Right ventricle myocardium superior (tissue), 1 donor: ENCODE results near the gene SYCP2L. TPM values are rescaled to one million over a fixed set of nuclear protein-coding genes. Genes with fewer than 3 reads are reported as not detected.
"Not testable (repeated sequence)": the region's sequence is repeated elsewhere in the genome, so short reads cannot be mapped to it uniquely, and the experiment has no call there.

Experiments
- ATAC-seq: fragments of 200-7000 bp; cut with Tn5 transposase; one replicate; pipeline ENCODE4 v1.9.1; 2020; ENCODE audit warnings: mild to moderate bottlenecking; ENCODE audit not compliant: poor library complexity
- DNase-seq: peaks from one replicate; pipeline ENCODE4 v3.0.0-alpha.2; 2020
- intact Hi-C: fragments of 100-400 bp; cut with DNase I; formaldehyde crosslinking; loops from one replicate; pipeline ENCODE4 v1.11.2; 2022
- total RNA-seq: library from RNA; stranded (reverse); fragmentation: NEBNext Ultra II Directional; extraction: Animal tissue kit (Norgen Biotek cat#: 25700); gene quantifications from one replicate; pipeline ENCODE4 v1.2.1, GENCODE V29; 2021
- donor health status: DM: no; HTN: yes; CAD: no; lungs with severe emphysema.

The SYCP2L gene
- total RNA-seq, 1 donor from 2014 or later = 0.75 TPM

- no peak for DNase-seq
- intact Hi-C loops = no loop called here
- ATAC-seq = no peak
These were observed 12.6 kb upstream of the SYCP2L start for GRCh38 chr6:10874207-10874606.

GRCh38 chr6:10875026-10875425, 11.8 kb upstream of the SYCP2L start:
- ATAC-seq = no peak
- intact Hi-C loops = no loop called here
- no peak for DNase-seq

- DNase-seq = no peak
- intact Hi-C loops = no loop called here
- no peak for ATAC-seq
These were observed 9.8 kb upstream of the SYCP2L start for GRCh38 chr6:10877012-10877411.

GRCh38 chr6:10877871-10878270, 9.0 kb upstream of the SYCP2L start:
- intact Hi-C loops = no loop called here
- ATAC-seq (no peak), DNase-seq (no peak)

DNA sequence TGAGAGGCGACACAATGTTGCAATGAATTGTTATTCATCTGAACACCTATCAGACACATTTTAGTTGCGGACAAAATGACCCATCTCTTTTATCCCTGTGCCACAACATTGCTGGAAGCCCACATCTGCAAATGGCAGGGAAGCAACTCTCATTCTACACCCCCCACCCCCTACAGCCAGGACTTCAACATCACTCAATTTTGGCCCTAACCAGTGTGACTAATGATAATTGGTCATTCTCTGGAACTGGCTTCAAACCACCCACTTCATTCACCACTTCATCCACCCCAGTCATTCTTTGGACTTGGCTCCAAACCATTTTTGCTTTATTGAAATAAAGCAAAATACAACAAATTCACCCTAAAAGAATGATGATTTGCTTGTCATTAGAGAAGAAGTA, 6.5 kb upstream of the SYCP2L start:
- no peak for ATAC-seq
- no peak for DNase-seq
- intact Hi-C loops = no loop called here

GRCh38 chr6:10882253-10882630, 4.6 kb upstream of the SYCP2L start:
- DNase-seq, intact Hi-C loops, ATAC-seq: not testable (repeated sequence)

DNA sequence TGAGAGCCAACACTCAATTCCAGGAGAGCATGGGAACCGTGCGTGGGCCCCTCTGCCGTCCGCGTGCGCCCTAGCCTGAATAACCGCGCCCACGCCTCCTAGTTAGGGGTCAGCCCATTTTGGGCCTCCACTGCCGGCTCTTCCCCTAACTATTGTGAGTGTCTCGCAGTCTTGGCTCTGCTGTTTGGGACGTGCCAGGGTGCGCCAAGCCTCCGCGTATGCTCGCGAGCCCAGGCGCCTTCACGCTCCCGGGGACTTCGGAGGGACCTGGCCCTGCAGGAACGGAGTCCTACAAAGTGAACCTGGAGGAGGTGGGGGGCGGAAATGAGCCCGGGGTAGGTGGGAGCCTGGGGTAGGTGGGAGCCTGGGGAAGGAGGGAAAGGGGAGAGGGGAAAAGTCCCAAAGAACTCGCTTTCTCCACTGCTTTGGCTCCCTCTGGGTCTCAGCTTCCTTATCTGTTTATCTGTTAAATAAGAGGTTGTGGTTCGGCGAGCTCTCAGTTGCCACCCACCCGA, 4.1 kb upstream of the SYCP2L start:
- ATAC-seq = no peak
- intact Hi-C loops = no loop called here

GRCh38 chr6:10883312-10884244, 3.3 kb upstream of the SYCP2L start:
- DNase-seq (no peak), ATAC-seq (no peak)
- intact Hi-C loops = no loop called here

More for the DNA sequence above, 4.1 kb upstream of the SYCP2L start:
- no peak for DNase-seq

DNA sequence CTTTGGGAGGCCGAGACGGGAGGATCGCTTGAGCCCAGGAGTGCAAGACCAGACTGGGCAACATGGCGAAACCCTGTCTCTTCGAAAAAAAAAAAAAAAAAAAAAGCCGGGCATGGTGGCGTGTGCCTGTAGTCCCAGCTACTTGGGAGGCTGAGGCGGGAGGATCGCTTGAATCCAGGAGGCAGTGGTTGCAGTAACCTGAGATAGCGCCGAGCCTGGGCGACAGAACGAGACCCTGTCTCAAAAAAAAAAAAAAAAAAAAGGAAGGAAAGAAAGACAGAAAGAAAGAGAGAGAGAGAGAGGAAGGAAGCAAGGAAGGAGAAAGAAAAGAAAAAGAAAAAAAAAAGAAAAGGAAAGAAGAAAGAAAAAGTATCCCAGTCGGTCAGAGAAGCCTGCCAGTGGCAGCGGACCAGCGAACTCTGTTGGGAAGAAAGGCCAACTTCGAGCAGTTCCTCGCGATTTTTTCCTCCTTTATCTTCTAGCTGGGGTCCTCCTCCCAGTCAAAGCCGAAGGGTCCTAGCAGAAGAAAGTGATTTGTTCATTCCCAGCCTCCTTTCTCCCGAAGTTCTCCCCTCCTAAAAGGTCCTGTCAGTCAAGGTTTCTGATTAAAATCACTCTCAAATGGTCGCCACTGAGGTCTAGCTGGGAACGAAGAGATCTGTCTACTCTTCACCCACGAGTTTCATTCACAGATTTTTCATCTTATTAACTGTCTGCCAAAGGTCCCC, 2.4 kb upstream of the SYCP2L start:
- no peak for ATAC-seq
- intact Hi-C loops = no loop called here
- no peak for DNase-seq

DNA sequence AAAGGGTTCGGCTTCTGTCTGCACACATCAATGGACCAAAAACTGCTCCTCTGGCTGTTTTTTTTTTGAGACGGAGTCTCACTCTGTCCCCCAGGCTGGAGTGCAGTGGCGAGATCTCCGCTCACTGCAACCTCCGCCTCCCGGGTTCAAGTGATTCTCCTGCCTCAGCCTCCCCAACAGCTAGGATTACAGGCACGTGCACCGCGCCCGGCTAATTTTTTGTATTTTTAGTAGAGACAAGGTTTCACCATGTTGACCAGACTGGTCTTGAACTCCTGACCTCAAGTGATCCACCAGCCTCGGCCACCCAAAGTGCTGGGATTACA, 524 bp upstream of the SYCP2L start:
- DNase-seq, ATAC-seq, intact Hi-C loops: not testable (repeated sequence)

- intact Hi-C loops = no loop called here
- ATAC-seq (no peak), DNase-seq (no peak)
These were observed 3.3 kb downstream of the SYCP2L start for GRCh38 chr6:10890151-10890550.

DNA sequence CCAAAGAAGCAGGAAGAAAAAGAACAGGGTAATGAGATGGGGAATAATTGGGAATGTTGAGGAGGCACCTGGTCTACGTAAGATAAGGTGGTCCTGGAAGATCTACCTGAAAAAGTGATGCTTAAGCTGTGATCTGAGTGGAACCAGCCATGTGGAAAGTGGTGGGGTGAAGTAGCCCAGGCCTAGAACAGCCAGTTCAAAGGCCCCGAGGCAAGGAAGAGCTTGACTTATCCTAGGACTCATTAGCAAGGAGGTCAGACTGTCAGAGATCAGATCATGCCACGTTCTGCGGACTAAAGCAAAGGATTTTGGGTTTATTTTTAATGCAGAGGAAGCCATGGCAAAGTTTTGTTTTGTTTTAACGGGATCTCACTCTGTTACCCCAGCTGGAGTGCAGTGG, 5.1 kb downstream of the SYCP2L start:
- intact Hi-C loops = no loop called here
- DNase-seq (no peak), ATAC-seq (no peak)

GRCh38 chr6:10894958-10895357, 8.1 kb downstream of the SYCP2L start:
- DNase-seq = no peak
- ATAC-seq = no peak
- intact Hi-C loops = no loop called here

DNA sequence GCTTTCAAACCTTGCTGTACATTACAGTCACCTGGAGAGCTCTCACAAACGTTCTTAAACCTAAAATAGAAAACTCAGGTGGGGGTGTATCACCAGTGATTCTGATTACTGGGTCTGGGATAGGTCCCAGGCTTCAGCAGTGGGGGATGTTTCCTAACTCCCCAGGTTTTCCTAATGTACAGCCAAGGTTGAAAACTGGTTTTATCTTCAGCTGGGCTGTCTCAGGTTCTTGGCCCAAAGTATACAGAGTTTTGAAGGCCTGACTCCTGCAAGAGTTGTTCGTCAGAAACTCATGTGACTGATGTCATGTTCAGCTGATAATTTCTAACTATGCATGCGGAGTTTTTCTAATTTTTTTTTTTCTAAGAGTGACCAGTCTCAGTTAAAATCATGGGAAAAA, 9.8 kb downstream of the SYCP2L start:
- intact Hi-C loops = no loop called here
- no peak for ATAC-seq
- no peak for DNase-seq

DNA sequence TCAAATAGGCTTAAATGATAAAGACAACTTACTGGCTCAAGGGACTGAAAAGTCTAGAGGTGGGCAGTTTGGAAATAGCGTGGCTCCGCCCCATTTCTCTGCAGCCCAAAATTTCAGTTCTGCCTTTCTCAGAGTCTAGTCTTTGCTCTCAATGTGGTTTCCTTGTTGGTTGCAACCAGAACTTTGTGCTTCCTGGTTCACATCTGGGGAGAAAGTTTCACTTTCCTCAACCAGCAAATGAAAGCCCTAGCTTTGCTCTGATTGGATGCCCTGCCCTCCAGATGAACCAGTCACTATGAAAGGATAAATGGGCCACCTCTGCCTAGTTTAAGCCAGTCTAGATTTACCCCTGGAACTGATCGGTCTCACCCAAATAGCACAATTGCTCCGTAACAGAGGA, 14.9 kb downstream of the SYCP2L start:
- DNase-seq (no peak), ATAC-seq (peak; percentile 41)
- intact Hi-C loops = no loop called here

- no peak for ATAC-seq
- intact Hi-C loops = no loop called here
These were observed 17.2 kb downstream of the SYCP2L start for GRCh38 chr6:10904015-10904414.

DNA sequence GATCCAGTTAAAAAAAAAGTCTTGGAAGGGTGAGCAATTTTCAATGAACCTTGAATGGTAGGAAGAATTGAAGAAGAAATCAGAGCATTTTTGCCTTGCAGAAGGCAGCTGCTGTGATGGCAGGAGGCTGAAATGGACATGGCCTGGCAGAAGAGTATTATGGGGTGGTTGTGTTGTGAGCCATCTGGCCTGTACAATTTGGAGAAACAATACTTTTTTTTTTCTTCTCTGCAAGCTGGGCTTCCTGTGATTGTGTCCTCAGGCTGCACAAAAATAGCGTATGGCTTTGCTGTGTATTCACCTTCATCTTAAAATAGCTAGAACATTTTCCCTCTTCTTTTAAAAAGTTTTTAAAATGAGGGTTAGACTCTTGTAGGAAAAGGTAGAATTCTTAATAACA, 21.4 kb downstream of the SYCP2L start:
- intact Hi-C loops = no loop called here
- ATAC-seq = no peak

More at GRCh38 chr6:10904015-10904414, 17.2 kb downstream of the SYCP2L start:
- no peak for DNase-seq

GRCh38 chr6:10919520-10919919, 32.7 kb downstream of the SYCP2L start:
- DNase-seq, ATAC-seq, intact Hi-C loops: not testable (repeated sequence)

More for the DNA sequence above, 21.4 kb downstream of the SYCP2L start:
- no peak for DNase-seq

DNA sequence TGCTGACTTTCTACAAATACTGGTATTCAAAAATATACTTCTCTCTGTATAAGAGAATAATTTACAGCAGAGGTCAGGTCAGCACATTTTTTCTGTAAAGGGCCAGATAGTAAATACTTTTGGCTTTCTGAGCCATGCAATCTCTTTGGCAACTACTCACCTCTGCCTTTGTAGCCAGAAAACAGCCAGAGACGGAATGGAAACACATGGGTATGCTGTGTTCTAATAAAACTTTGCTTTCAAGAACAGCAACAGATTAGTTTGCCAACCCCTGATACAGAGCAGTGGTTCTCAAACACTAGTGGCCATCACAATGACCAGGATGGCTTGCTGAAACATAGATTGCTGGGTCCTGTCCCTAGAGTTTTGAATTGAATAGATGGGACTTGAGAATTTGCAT, 46.3 kb downstream of the SYCP2L start:
- intact Hi-C loops = no loop called here
- DNase-seq = no peak

DNA sequence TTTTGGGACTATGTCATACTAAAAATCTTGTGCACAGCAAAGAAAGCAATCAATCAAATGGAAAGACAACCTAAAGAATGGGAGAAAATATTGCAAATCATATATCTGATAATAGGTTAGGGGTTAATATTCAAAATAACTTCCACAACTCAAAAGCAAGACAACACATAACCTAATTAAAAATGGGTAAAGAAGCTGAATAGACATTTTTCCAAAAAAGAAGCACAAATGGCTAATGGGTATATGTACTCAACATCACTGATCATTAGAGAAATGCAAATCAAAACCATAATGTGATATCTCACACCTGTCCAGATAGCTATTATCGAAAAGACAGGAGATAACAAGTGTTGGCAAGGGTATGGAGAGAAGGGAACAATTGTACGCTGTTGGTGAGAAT, 53.0 kb downstream of the SYCP2L start:
- ATAC-seq = no peak
- no peak for DNase-seq
- intact Hi-C loops = no loop called here

More for the DNA sequence above, 46.3 kb downstream of the SYCP2L start:
- no peak for ATAC-seq
